Measurements from ENCODE around the gene PPP4R3A. TPM values are rescaled to one million over a fixed set of nuclear protein-coding genes. Genes with fewer than 3 reads are reported as not detected.

Gene PPP4R3A
- total RNA-seq, 1 experiment from 2014 or later, result 124 TPM

DNA sequence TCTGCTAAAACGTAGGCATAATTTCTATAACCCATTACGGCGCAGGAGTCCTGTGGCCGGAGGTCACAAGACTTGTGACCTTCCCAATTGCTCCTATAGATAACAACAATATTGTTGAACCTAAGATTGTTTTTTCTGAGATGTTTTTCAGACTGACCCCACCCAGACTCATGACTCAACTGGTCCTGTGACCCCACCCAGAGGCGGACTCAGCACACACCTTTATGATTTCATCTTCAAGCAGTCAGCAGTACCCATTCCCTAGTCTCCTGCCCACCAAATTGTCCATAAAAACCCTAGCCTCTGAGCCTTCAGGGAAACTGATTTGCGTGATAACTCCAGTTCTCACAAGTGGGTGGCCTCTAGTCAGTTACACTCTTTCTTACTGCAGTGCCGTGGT, 5.9 kb upstream of the PPP4R3A start:
- DNase-seq (ENCODE audit: low spot score), result no peak
- H3K9me3 Mint-ChIP-seq, result peaks cover 6% of the 10 kb centered on the region; the same call in 1 of the 2 replicates
- H3K4me1 Mint-ChIP-seq, result peaks cover 3% of the 10 kb centered on the region
- H3K27ac Mint-ChIP-seq, result no peak overlapping the region
- no peak for ATAC-seq
- H3K4me3 Mint-ChIP-seq, result no peak overlapping the region
- no peaks in the 10 kb centered on the region for H3K36me3 Mint-ChIP-seq
- TF ChIP-seq, protein P1, sequence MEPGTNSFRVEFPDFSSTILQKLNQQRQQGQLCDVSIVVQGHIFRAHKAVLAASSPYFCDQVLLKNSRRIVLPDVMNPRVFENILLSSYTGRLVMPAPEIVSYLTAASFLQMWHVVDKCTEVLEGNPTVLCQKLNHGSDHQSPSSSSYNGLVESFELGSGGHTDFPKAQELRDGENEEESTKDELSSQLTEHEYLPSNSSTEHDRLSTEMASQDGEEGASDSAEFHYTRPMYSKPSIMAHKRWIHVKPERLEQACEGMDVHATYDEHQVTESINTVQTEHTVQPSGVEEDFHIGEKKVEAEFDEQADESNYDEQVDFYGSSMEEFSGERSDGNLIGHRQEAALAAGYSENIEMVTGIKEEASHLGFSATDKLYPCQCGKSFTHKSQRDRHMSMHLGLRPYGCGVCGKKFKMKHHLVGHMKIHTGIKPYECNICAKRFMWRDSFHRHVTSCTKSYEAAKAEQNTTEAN (CRISPR knock-in tag; IDR thresholded peaks at IDR 0.05), result no peak
- no peak for TF ChIP-seq FOXJ3 (CRISPR knock-in tag; IDR thresholded peaks at IDR 0.05; ENCODE audit: borderline replicate concordance)
- ChIA-PET CTCF (no interaction called here), POLR2A (no interaction called here)
- peaks cover 7% of the 10 kb centered on the region for H3K27me3 Mint-ChIP-seq (ENCODE audit: low read depth)

DNA sequence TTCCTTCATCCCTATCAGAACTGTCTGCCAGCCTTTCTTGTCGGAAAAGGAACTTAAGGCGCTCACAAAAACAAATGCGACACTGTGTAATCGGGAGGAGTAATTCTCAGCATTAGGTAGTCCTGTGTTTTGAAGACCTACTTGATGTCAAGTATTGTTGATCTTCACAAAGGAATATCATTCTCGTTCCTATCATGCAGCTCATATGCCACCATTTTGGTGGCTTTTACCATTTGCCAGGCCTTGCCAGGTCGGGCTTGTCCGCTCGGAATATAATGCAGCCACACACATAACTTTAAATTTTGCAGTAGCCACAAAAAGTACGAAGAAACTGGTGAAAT, 903 bp upstream of the PPP4R3A start:
- H3K36me3 Mint-ChIP-seq, result peaks cover 25% of the 10 kb centered on the region
- peak overlapping the region; percentile 99 for H3K4me3 Mint-ChIP-seq
- H3K27me3 Mint-ChIP-seq (ENCODE audit: low read depth), result peaks cover 3% of the 10 kb centered on the region; the same call in 1 of the 2 replicates
- peak; percentile 12 for ATAC-seq
- no peaks in the 10 kb centered on the region for H3K9me3 Mint-ChIP-seq
- POLR2A ChIA-PET, result no interaction called here
- H3K4me1 Mint-ChIP-seq, result peaks cover 19% of the 10 kb centered on the region
- no peak for DNase-seq (ENCODE audit: low spot score)
- H3K27ac Mint-ChIP-seq, result peak overlapping the region; percentile 98
- no peak for TF ChIP-seq ZNF425 (CRISPR knock-in tag; conservative IDR thresholded peaks at IDR 0.05)
- no peak for TF ChIP-seq JUN (CRISPR knock-in tag; IDR thresholded peaks at IDR 0.05)
- no peak for TF ChIP-seq RORB (CRISPR knock-in tag; IDR thresholded peaks at IDR 0.05)
- TF ChIP-seq SMAD3 (CRISPR knock-in tag; IDR thresholded peaks at IDR 0.05; ENCODE audit: borderline replicate concordance), result no peak
- no peak for TF ChIP-seq ZNF396 (CRISPR knock-in tag; IDR thresholded peaks at IDR 0.05; ENCODE audit: borderline replicate concordance)
- TF ChIP-seq CDX4 (CRISPR knock-in tag; IDR thresholded peaks at IDR 0.05; ENCODE audit: borderline replicate concordance), result no peak
- no peak for TF ChIP-seq ZNF416 (CRISPR knock-in tag; IDR thresholded peaks at IDR 0.05)
- TF ChIP-seq JAZF1 (CRISPR knock-in tag; IDR thresholded peaks at IDR 0.05), result no peak
- no peak for TF ChIP-seq PRRX2 (CRISPR knock-in tag; IDR thresholded peaks at IDR 0.05)
- TF ChIP-seq EMX1 (CRISPR knock-in tag; IDR thresholded peaks at IDR 0.05), result no peak
- TF ChIP-seq ZNF281 (CRISPR knock-in tag; IDR thresholded peaks at IDR 0.05), result no peak
- TF ChIP-seq PRDM15 (CRISPR knock-in tag; IDR thresholded peaks at IDR 0.05), result no peak
- no peak for TF ChIP-seq ZNF532 (CRISPR knock-in tag; IDR thresholded peaks at IDR 0.05; ENCODE audit: borderline replicate concordance)
- TF ChIP-seq E2F5 (CRISPR knock-in tag; IDR thresholded peaks at IDR 0.05), result no peak
- CTCF ChIA-PET, result no interaction called here
